HUES64 (cell line): ENCODE measurements around the gene COL4A1.
A peak's percentile ranks its signal among the peaks of the same experiment; 100 is the strongest.

Experiments
- H3K27ac ChIP-seq: 2 replicates; pipeline ENCODE4 v1.7.0; 2013; ENCODE audit warnings: low read depth, low read length, inconsistent platforms
- H3K27me3 ChIP-seq: 2 replicates; pipeline ENCODE4 v1.6.1; 2013; ENCODE audit warnings: mild to moderate bottlenecking, low read length; ENCODE audit not compliant: insufficient read depth
- H3K36me3 ChIP-seq: 2 replicates; pipeline ENCODE4 v1.6.1; 2013; ENCODE audit warnings: mild to moderate bottlenecking, low read length; ENCODE audit not compliant: insufficient read depth
- H3K4me1 ChIP-seq: 2 replicates; pipeline ENCODE4 v1.6.1; 2013; ENCODE audit warnings: mild to moderate bottlenecking, low read length, moderate library complexity; ENCODE audit not compliant: insufficient read depth
- H3K4me3 ChIP-seq: 2 replicates; pipeline ENCODE4 v1.5.1; 2013; ENCODE audit warnings: mild to moderate bottlenecking, low read length, moderate library complexity
- H3K9ac ChIP-seq: 2 replicates; pipeline ENCODE4 v1.6.1; 2013; ENCODE audit warnings: mild to moderate bottlenecking, low read depth, low read length
- H3K9me3 ChIP-seq: 2 replicates; pipeline ENCODE4 v1.6.1; 2013; ENCODE audit warnings: low read depth, low read length; ENCODE audit not compliant: insufficient read depth
- WGBS: fragments of 150-250, 120-280 bp; methylation state at CpG from one replicate; pipeline ENCODE4 v1.1.7; 2013; ENCODE audit warnings: missing lambda C conversion rate; 5-methylcytosine and 5-hydroxymethylcytosine counted together

The COL4A1 gene

GRCh38 chr13:110132225-110132982 is 174.6 kb downstream of the COL4A1 start:
- Histone ChIP-seq H3K9me3 (no peaks in the 10 kb centered on the region), H3K4me1 (peaks cover 53% of the 10 kb centered on the region), H3K27me3 (peaks cover 4% of the 10 kb centered on the region; the same call in 1 of the 2 replicates), H3K9ac (no peak overlapping the region), H3K4me3 (no peak overlapping the region), H3K36me3 (no peaks in the 10 kb centered on the region), H3K27ac (no peak overlapping the region)
- 63% methylated on average over 16 of the region's 16 CpGs for whole genome bisulfite sequencing

- no peaks in the 10 kb centered on the region for H3K36me3 ChIP-seq
- no peaks in the 10 kb centered on the region for H3K27me3 ChIP-seq
- WGBS = 92% methylated on average over 11 of the region's 11 CpGs
- H3K4me1 ChIP-seq = peaks cover 51% of the 10 kb centered on the region
- H3K4me3 ChIP-seq = no peak overlapping the region
- H3K9me3 ChIP-seq = no peaks in the 10 kb centered on the region
- H3K9ac ChIP-seq = no peak overlapping the region
- no peak overlapping the region for H3K27ac ChIP-seq
Measured at GRCh38 chr13:110131424-110131823, 175.5 kb downstream of the COL4A1 start.

- H3K27ac ChIP-seq = no peak overlapping the region
- H3K9ac ChIP-seq = no peak overlapping the region
- WGBS = 90% methylated on average over 3 of the region's 3 CpGs
- peaks cover 51% of the 10 kb centered on the region for H3K4me1 ChIP-seq
- H3K4me3 ChIP-seq = no peak overlapping the region
- H3K9me3 ChIP-seq = no peaks in the 10 kb centered on the region
- H3K36me3 ChIP-seq = no peaks in the 10 kb centered on the region
- no peaks in the 10 kb centered on the region for H3K27me3 ChIP-seq
Measured at GRCh38 chr13:110130431-110130830, 176.5 kb downstream of the COL4A1 start.

- 86% methylated on average over 14 of the region's 14 CpGs for WGBS
- no peaks in the 10 kb centered on the region for H3K9me3 ChIP-seq
- H3K4me1 ChIP-seq = peaks cover 47% of the 10 kb centered on the region
- no peak overlapping the region for H3K27ac ChIP-seq
- H3K4me3 ChIP-seq = no peak overlapping the region
- H3K27me3 ChIP-seq = no peaks in the 10 kb centered on the region
- H3K36me3 ChIP-seq = no peaks in the 10 kb centered on the region
- no peak overlapping the region for H3K9ac ChIP-seq
Measured at GRCh38 chr13:110129539-110130186, 177.3 kb downstream of the COL4A1 start.

- peaks cover 42% of the 10 kb centered on the region for H3K4me1 ChIP-seq
- H3K4me3 ChIP-seq = no peak overlapping the region
- no peaks in the 10 kb centered on the region for H3K27me3 ChIP-seq
- no peaks in the 10 kb centered on the region for H3K9me3 ChIP-seq
- H3K27ac ChIP-seq = no peak overlapping the region
- H3K36me3 ChIP-seq = no peaks in the 10 kb centered on the region
- WGBS = 95% methylated on average over 17 of the region's 17 CpGs
- H3K9ac ChIP-seq = no peak overlapping the region
Measured at GRCh38 chr13:110129076-110129475, 177.9 kb downstream of the COL4A1 start.

GRCh38 chr13:110128546-110128945 is 178.4 kb downstream of the COL4A1 start:
- Histone ChIP-seq H3K27ac (no peak overlapping the region), H3K4me3 (no peak overlapping the region), H3K9me3 (no peaks in the 10 kb centered on the region), H3K27me3 (no peaks in the 10 kb centered on the region), H3K4me1 (peaks cover 42% of the 10 kb centered on the region), H3K36me3 (no peaks in the 10 kb centered on the region), H3K9ac (no peak overlapping the region)
- WGBS = 95% methylated on average over 8 of the region's 8 CpGs

- peaks cover 44% of the 10 kb centered on the region for H3K4me1 ChIP-seq
- WGBS = 72% methylated on average over 5 of the region's 6 CpGs
Measured at GRCh38 chr13:110127986-110128511, 178.9 kb downstream of the COL4A1 start.

GRCh38 chr13:110126391-110126961 is 180.5 kb downstream of the COL4A1 start:
- peaks cover 34% of the 10 kb centered on the region for H3K4me1 ChIP-seq
- H3K36me3 ChIP-seq = no peaks in the 10 kb centered on the region
- 12% methylated on average over 12 of the region's 12 CpGs for WGBS
- H3K4me3 ChIP-seq = peak overlapping the region; percentile 8; the same call in 1 of the 2 replicates
- peak overlapping the region; percentile 85 for H3K27ac ChIP-seq
- H3K27me3 ChIP-seq = no peaks in the 10 kb centered on the region
- peak overlapping the region; percentile 47; the same call in 1 of the 2 replicates for H3K9ac ChIP-seq
- no peaks in the 10 kb centered on the region for H3K9me3 ChIP-seq

More at GRCh38 chr13:110127986-110128511, 178.9 kb downstream of the COL4A1 start:
- Histone ChIP-seq H3K4me3 (no peak overlapping the region), H3K36me3 (no peaks in the 10 kb centered on the region), H3K27me3 (no peaks in the 10 kb centered on the region), H3K9me3 (no peaks in the 10 kb centered on the region), H3K9ac (no peak overlapping the region), H3K27ac (no peak overlapping the region)

- peak overlapping the region; percentile 8; the same call in 1 of the 2 replicates for H3K4me3 ChIP-seq
- peak overlapping the region; percentile 85 for H3K27ac ChIP-seq
- WGBS = 86% methylated on average over 10 of the region's 10 CpGs
- no peaks in the 10 kb centered on the region for H3K36me3 ChIP-seq
- H3K9me3 ChIP-seq = no peaks in the 10 kb centered on the region
- peak overlapping the region; percentile 47; the same call in 1 of the 2 replicates for H3K9ac ChIP-seq
- H3K27me3 ChIP-seq = no peaks in the 10 kb centered on the region
- H3K4me1 ChIP-seq = peaks cover 34% of the 10 kb centered on the region
Measured at GRCh38 chr13:110125613-110126272, 181.2 kb downstream of the COL4A1 start.

- H3K4me3 ChIP-seq = no peak overlapping the region
- 95% methylated on average over 10 of the region's 10 CpGs for whole genome bisulfite sequencing
- no peaks in the 10 kb centered on the region for H3K36me3 ChIP-seq
- H3K4me1 ChIP-seq = peaks cover 34% of the 10 kb centered on the region
- no peaks in the 10 kb centered on the region for H3K27me3 ChIP-seq
- no peak overlapping the region; the same call in 1 of the 2 replicates for H3K9ac ChIP-seq
- H3K27ac ChIP-seq = peak overlapping the region; percentile 85
- no peaks in the 10 kb centered on the region for H3K9me3 ChIP-seq
Measured at GRCh38 chr13:110125157-110125556, 181.8 kb downstream of the COL4A1 start.
